Activated CD4-positive, alpha-beta T cell treated with anti-CD3 and anti-CD28 coated beads, Interleukin-2, amount 50 U/mL, for 16 hours (primary cell): ENCODE results near the gene DDX4.
"Not testable (repeated sequence)": the region's sequence is repeated elsewhere in the genome, so short reads cannot be mapped to it uniquely, and the experiment has no call there.

Source experiments
- DNase-seq: peaks from one replicate; pipeline ENCODE4 v3.0.0-alpha.2; 2020

Gene DDX4

GRCh38 chr5:55737793-55738192, at the start of gene DDX4:
TSS of gene DDX4 (plus strand) at chr5:55738061. CDS start at chr5:55738964, 903 bp downstream.
- DNase-seq, result no peak

DNA sequence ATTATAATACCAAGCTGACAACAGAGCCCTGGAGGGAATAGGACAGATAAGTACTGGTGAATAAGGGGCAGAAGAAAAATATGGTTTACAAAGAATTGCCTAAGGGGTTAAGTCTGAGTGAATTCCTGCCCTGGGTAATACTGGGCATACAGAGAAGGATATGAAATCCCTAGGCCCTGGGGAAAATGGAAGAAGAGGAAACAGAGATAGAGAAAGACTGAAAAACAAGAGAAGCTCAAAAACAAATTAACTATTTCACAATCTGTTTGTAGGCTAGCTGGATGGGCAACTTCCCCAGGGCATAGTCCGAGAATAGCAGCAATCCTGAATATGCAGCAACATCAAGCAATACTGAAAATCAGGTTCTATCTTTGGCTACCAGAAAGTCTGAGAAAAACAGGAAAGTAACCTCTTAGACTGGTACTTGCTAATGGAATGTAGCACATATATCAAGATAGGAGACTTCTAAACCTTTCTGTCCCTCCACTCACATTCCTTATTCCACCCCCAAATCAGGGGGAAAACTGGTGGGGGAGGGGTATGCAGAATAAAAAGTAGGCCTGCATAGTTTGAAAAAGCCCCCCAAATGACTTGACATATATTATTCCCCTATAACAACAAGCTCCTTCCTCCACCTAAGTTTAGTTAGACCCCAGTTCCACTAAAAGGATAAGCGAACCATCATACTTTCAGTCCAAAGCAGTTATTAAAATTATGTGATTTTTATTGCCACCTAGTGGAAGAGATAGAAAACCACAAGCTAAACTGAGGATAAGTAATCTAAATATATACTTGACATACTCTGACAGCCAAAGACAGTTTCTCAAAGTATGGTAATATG, 46.4 kb upstream of the DDX4 start:
- DNase-seq, result peak; percentile 42

GRCh38 chr5:55692106-55692417, 45.8 kb upstream of the DDX4 start:
- DNase-seq, result no peak

- DNase-seq, result no peak
These were observed 45.4 kb upstream of the DDX4 start for GRCh38 chr5:55692509-55692908.

DNA sequence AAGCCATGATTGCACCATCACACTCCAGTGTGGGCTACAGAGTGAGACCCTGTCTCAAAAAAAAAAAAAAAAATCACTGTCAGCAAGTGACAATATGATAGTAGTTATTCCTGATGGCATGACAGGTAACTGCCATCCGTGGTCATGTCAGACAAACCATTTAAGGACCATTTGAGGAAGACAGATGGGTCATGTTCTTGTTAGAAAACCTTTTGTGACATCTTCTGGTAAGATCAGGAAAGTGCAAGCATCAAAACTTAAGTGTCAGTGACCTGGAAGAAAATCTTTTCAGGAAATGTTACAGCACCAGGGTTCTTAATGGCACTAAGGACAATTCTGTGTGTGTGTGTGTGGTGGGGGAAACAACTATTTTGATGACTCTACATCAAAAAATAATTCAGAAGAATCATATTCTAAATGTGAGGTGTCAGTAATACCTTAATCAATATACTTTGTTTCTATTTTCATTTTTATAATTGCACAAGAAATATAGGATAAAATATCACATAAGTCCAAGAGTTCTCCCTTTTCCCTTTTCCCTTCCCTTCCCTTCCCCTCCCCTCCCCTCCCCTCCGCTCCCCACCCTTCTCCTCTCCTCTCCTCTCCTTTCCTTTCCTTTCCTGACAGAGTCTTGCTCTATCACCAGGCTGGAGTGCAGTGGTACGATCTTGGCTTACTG, 43.6 kb upstream of the DDX4 start:
- no peak for DNase-seq

GRCh38 chr5:55696704-55697103, 41.2 kb upstream of the DDX4 start:
- not testable (repeated sequence) for DNase-seq

- peak; percentile 20 for DNase-seq
These were observed 38.7 kb upstream of the DDX4 start for GRCh38 chr5:55699041-55699688.

DNA sequence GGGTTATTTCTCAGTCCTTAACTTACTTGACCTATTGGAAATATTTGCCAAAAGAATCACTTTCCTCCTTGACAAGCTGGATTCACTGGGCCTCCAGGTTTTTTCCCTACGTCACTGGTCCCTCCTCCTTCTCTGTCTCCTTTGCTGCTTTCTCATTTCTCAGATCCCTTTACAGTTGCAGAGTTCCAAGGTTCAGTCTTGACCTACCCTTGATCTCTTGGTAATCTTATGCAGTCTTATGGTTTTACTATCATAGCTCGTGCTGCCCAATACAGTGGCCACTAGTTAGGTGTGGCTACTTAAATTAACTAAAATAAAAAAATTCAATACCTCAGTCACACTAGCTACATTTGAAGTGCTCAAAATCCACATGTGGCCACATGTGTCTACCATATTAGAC, 37.1 kb upstream of the DDX4 start:
- DNase-seq, result no peak

- DNase-seq, result no peak
These were observed 36.3 kb upstream of the DDX4 start for GRCh38 chr5:55701462-55702103.

- no peak for DNase-seq
These were observed 35.1 kb upstream of the DDX4 start for GRCh38 chr5:55702598-55703345.

DNA sequence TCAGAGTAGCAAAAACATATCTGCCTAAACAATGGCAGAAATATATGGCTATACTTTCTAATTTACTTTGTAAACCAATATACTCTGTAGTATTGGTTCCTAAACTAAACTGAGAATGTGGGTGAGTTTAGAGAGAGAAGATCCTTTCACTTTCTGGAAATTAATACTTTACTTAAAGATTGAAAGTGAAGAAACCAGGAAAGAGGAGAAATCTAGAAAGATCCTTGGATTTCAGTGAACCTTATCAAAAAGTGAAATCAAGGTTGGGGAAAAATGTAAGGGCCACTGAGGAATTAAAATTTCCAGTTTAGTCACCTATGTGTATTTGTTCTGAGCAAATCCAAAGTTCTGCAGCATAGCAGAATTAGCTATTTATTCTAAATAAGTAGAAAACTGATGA, 31.6 kb upstream of the DDX4 start:
- no peak for DNase-seq

DNA sequence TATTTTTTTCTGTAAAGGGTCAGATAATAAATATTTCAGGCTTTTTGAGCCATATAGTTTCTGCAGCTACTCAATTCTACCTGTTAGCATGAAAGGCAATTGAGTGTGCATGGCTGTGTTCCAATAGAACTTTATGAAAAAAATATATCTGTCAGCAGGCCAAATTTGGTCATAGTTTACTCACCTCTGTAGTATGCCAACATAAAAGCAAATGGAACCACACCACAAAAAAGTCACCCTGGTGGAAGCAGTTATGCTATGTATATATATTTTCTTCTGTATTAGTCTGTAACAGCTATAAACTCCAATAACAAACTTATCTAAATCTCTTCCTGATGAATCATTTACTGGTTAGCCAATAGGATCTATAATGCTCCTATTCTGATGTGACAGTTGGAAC, 29.1 kb upstream of the DDX4 start:
- peak; percentile 51 for DNase-seq

DNA sequence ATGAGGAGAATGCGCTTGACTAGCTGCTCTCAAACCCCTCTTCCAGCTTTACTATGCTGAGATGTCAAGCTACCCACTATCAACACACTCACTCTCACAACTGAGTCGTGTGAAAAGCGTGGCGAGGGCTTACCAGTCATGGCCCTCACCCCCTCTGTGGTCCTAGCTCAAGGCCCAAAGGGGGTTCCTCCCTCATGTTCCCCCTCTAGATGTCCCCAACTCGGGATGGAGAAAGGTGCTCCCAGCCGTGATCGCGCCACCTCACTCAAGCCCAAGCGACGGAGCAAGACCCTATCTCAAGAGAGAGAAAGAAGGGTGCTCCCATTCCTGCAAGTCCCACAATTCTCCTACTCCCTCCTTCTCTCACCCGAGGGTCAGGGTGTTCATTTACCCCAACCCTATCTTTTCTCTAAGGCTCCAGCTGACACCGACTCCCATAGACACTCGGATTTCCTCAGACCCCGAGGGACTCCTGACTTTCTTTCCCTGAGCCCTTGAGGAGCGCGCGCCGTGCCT, 26.3 kb upstream of the DDX4 start:
- DNase-seq, result no peak

GRCh38 chr5:55712023-55712859, 25.6 kb upstream of the DDX4 start, which contains the start of gene SLC38A9:
TSS of gene SLC38A9 (minus strand) at chr5:55712324. CDS start at chr5:55697958, 14,366 bp downstream.
- DNase-seq, result peak; percentile 95

DNA sequence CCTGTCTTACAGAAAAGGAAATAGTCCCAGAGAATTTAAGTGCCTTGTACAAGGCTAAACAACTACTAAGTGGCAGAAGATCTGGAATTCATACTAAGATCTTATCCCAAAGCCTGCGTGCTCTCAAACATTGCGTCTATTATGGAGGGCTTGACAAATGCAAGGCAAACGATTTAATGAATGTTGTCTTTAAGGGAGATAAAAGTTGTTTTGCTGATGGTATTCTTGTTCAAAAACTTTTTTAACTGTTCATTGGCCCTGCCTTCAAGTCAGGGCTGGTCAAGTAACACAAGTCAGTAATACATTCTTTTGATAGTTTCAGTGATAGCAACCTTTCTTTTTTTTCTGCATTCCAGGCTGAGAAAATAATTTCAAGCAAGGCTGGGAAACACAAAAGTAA, 24.0 kb upstream of the DDX4 start:
- no peak for DNase-seq

DNA sequence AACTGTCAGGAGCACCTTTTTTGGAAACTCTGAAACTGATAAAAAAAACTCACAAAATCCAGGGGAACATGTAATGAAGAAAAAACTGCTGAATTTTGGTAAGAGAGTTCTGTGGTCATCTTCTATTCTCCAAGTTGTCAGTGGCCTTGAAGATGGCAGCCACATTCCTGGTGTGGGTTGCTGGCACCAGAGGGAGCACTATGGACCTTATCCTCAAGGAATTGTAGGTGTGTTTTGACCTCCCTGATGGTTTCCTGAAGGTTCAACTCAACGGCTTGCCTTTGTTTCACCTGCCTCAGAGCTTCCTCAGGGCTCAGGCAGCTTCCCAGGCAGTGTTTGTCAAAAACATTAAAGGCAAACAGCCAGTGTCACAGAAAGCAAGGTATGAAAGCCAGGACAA, 23.5 kb upstream of the DDX4 start:
- no peak for DNase-seq

- DNase-seq, result no peak
These were observed 23.1 kb upstream of the DDX4 start for GRCh38 chr5:55714749-55715148.

DNA sequence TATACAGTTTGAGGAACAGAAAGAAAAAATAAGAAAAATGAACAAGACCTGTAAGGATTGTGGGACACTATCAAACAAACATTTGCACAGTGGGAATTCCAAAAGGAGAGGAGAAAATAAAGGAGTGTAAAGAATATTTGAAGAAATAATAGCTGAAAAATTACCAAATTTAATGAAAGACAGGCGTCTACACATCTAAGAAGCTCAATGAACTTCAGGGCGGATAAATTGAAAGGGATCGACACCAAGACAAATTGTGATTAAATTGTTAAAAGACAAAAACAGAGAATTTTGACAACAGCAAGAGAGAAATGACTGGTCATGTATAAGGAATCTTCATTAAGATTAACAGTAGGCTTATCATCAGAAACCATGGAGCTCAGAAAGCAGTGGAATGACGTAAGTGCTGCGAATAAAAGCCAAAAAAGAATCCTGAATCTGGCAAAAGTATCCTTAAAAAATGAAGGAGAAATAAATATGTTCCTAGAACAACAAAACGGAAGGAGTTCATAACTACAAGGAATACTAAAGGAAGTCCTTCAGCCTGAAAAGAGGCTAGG, 22.3 kb upstream of the DDX4 start:
- DNase-seq, result no peak

GRCh38 chr5:55719026-55719425, 18.8 kb upstream of the DDX4 start:
- not testable (repeated sequence) for DNase-seq

DNA sequence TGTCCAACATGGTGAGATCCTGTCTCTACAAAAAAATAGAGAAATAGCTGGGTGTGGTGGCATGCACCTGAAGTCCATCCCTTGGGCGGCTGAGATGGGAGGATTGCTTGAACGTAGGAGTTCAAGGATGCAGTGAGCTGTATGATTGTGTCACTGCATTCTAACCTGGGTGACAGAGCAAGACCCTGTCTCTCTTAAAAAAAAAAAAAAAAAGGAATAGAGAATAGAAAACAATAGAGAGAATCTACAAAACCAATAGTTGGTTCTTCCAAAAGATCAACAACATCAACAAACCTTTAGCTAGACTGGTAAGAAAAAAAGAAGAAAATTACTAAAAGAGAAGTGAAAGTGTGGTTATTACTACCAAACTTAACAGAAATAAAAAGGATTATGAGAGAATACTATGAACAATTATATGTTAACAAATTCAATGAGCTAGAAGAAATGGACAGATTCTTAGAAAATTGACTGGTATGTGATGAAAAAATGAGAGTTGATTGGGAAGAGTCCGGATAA, 17.6 kb upstream of the DDX4 start:
- no peak for DNase-seq

- no peak for DNase-seq
These were observed 13.6 kb upstream of the DDX4 start for GRCh38 chr5:55724281-55724680.
